COLO668 (cell line): ENCODE data around the gene NUP85.
"Not testable (repeated sequence)": the region's sequence is repeated elsewhere in the genome, so short reads cannot be mapped to it uniquely, and the experiment has no call there.

ENCODE experiments used
- DNase-seq: peaks from one replicate; lab custom pipeline; 2025; ENCODE audit not compliant: unreplicated experiment; lab: John Stamatoyannopoulos, UW

The NUP85 gene

DNA sequence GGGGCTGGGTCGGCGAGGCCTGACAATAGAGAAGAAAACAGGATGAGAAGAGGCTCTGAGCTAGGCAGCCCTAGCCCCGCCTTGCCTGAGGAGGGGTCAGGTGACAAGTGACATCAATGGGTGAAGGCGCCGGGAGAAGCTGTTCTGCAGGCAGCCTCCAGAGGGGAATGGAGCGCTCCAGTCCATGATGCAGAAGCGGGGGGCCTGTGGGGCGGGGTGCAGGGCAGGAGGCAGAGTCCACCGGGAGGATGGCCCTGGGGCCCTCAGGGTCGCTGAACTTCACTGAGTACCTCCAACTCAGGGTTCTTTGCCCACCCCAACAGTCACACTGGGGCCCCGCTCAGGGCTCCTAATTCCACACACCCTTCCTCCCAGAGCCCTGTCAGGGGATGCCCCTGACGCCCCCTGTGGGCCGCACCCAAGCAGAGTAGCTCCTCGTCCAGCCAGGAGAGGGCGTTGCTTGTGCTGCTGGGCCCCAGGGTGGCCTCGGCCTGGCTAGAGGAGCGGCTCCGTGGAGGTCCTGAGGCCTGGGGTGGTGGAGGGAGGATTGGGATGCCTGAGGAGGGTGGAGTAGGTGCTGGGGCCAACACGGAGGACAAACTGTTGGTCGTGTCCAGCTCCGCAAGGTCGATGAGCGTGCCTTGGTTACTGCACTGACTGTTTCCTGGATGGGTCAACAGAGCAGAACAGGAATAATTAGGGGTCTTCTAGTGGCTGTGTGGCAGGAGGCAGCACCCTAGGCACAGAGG lies 35.1 kb downstream of the NUP85 start:
- peak; percentile 12 for DNase-seq

DNA sequence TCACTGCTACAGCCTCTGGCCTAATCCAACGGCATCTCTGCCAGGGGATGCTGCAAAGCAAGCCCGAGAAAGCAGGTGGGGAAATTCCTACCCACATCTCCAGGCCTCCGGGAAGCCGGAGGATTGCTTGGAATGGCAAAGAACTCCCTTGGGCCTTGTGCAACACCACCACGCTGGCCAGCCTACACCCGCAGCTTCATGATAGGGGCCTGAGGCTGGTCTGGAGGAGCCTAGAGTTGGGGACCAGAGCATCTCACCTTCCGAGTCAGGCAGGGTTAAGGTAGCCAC lies 35.6 kb downstream of the NUP85 start:
- DNase-seq, result no peak

- no peak for DNase-seq
Measured at GRCh38 chr17:75241502-75241901, 36.0 kb downstream of the NUP85 start.

DNA sequence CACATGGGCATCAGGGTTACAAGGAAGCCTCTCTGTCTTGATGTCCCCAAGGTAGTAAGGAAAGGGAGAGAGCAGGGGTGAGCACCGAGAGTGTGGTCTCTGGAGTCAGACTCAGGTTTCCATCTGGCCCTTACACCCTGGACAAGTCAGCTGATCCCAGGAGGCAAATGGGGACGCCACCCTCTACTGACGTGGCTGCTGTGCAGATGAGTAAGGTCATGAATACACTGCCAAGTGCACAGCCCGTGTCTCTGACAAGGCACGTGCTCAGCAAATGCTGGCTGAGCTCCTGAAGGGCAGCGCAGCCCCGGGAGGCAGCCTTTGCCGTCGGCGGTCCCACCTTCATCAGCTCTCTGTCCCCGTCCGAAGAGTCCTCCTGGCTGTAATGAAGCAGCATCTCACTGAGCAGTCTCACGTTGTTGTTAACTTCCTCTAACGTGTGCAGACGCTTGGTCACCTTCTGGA lies 36.5 kb downstream of the NUP85 start:
- DNase-seq, result no peak

DNA sequence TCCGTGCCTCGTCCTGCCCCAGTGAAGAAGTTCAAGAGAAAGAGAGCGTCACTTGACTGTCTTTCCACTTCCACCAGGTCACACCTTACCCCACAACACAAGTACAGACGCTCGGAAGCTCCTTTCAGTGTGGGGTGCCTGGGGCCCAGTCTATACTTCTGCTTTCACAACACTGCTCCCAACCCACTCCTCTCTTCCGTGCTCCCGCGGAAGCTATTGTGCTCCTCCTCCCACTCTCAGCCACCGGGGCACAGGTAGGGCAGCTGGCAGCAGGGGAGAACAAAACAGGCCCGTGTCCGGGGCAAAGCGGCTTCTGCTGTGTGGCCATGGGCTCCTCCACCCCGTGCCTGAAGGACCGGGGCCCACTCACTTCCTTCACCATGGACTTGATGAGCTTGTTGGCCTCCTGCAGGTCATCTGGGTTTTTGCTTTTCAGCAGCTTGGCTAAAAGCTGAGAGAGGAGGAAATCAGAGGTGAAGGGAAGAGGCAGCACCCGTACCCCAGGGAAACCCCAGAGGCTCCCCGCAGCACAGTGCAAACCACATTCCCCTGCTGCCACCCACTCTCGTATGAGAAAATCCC lies 37.1 kb downstream of the NUP85 start:
- no peak for DNase-seq

DNA sequence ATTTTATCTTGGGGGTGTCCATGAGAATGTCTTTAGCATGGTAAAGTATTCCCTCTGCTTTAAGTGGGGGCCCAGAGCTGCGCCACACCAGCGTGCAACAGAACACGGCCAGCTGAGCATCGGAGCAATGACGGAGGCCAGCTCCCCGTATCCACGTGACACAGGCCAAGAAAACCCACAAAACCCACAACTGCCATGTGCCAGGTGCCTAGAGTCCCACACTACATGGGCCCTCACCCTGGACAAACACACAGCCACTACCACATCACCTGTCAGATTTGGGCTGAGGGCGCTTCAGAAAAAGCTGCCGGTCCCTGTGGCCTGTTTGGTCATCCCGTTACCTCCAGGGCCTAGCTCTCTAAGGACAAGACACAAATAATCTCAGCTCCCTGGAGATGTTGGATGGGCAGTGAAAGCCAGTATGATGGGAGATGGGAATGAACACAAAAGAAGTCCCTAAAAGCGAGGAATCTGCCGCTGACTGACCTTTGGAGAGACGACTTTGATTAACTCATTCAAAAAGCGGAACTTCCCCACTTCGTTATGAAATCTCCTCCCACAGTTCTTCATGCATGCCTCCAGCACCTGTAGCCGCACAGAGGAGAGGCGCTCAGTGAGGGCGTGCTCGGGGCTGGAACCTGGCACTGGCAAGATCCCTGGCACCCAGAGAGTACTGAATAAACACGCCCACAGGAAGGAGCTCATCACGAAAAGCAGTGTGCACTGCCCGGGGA lies 38.8 kb downstream of the NUP85 start:
- DNase-seq, result no peak

- DNase-seq, result no peak
Measured at GRCh38 chr17:75245011-75245410, 39.5 kb downstream of the NUP85 start.

DNA sequence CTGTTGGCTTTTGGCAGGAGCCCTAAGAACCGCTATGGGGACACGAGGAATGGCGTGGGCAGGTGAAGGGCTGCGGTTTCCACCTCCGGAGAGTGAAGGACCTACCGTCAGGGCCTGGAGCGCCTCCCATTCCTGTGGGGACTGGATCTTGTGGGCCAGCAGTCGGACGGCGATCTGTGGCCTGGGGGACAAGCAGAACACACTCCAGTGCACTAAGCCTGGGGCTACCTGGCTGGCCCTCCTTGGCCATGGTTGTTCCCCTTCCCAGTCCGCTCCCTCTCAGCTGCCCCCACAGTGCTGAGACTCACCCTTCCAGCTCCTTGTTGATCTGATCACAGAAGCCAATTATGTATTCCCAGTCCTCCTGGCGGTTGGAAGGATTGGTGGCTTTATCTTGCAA lies 40.9 kb downstream of the NUP85 start:
- no peak for DNase-seq

DNA sequence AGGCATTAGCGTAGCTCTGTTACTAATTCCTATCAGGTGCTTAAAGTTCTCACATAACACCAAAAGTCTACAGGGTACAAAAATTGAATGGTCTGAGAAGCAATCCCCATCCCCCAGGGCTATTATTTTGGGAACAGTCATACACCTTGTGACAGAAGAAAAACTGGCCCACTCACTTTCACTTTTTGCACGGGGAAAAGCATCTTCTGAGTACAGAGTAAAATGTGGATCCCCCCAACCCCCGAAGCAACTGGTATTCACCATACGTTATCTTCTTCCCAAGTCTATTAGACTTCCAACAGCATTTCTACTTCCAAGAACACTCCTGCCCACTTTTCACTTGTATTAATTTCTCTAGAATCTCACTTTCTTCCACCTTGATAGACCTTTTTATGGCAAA lies 44.1 kb downstream of the NUP85 start:
- DNase-seq, result no peak

DNA sequence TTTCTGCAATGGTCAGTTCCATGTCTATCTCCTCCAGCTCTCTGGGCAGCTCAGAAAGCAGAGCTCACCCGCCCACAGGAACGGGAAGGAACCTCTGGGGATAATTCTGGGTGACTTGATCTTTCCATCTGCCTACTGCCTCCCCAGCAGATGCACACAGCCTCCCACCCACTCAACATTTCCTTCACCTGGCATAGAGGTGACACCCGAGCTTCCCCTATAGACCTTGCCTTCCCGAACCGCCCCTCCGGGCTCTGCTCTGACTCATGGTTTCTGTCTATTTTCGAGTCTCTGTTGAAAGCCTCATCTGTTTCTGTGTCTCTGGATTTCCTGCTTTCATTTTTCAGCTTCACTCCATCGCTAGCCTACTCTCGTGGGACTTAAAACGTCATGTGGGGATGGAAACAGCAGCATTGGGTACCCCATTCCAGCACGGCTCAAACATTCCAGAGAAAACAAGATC lies 44.6 kb downstream of the NUP85 start:
- no peak for DNase-seq

- no peak for DNase-seq
Measured at GRCh38 chr17:75252039-75252816, 46.7 kb downstream of the NUP85 start.

- not testable (repeated sequence) for DNase-seq
Measured at GRCh38 chr17:75255954-75256698, 50.6 kb downstream of the NUP85 start.

DNA sequence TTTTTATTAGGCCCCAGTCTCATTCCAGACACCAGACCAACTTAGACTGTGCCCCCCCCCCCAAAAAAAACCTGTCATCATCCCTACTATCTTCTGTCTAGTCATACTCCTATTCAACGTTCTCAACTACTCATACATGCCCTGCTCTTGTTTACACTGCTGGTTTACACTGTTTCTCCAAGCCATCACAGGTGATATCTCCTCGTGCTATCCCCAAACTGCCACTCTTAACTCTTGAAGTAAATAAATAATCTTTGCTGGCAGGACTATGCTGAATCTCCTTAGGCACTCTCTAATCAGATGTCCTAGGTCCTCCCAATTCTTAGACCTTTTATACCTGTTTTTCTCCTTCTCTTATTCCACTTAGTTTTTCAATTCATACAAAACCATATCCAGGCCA lies 51.7 kb downstream of the NUP85 start:
- not testable (repeated sequence) for DNase-seq

- DNase-seq, result no peak
Measured at GRCh38 chr17:75260641-75261335, 55.3 kb downstream of the NUP85 start.

GRCh38 chr17:75261336-75262111 lies 56.0 kb downstream of the NUP85 start, which contains the start of the genes GGA3 and MRPS7:
GGA3 (minus strand) TSS chr17:75261606; CDS start chr17:75261587, 19 bp downstream.
MRPS7 (plus strand) TSS chr17:75261879; CDS start chr17:75261901, 22 bp downstream.
- DNase-seq, result peak; percentile 92

- peak; percentile 21 for DNase-seq
Measured at GRCh38 chr17:75262112-75262606, 56.7 kb downstream of the NUP85 start.

DNA sequence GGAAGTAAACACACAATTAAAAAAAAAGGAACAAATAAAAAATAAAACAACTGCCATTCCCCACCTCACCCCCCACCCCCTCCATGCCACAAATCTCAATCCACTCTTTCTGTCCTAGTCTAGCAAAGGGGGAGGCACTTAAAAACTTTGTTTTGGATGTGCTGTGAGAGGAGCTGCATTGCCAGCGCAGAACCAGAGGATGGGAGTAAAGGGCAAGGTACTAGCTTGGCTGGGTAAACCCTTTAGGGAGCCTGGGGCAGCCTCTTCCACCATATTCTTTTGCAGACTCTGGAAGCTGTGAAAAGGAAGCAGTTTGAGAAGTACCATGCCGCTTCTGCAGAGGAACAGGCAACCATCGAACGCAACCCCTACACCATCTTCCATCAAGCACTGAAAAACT lies 57.6 kb downstream of the NUP85 start:
- DNase-seq, result no peak

DNA sequence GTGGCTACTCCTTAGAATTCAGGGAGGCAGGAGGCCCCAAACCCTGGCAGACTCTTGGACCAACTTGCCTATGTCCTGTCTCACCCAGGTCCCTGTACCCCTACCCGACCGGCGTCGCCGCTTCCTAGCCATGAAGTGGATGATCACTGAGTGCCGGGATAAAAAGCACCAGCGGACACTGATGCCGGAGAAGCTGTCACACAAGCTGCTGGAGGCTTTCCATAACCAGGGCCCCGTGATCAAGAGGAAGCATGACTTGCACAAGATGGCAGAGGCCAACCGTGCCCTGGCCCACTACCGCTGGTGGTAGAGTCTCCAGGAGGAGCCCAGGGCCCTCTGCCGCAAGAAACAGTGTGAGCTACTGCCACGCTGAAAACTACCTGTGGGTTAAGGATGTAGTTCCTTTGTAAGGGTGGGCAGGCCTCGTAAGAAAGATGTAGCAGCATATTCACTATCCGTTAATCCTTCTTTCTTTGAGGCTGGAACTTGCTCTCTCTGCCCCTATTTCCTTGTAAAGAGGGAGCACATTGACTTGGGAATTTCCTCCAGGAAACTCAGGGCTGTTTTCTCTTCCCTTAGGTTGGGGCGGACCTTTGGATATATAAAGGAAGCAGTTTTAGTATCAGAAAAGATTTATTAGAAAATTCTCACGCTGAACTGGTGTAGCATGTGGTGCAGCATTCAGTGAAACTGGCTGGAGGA lies 60.3 kb downstream of the NUP85 start:
- DNase-seq, result no peak
